IPS-18a (cell line): ENCODE results near the gene PLXNA4.

Experiments
- H3K27ac ChIP-seq: one replicate; pipeline ENCODE4 v1.5.1; 2013; ENCODE audit warnings: low read length
- H3K27me3 ChIP-seq: one replicate; pipeline ENCODE4 v1.6.1; 2013; ENCODE audit warnings: mild to moderate bottlenecking, low read length; ENCODE audit not compliant: control insufficient read depth, insufficient read depth
- H3K36me3 ChIP-seq: one replicate; pipeline ENCODE4 v1.6.1; 2013; ENCODE audit warnings: low read depth, low read length; ENCODE audit not compliant: control insufficient read depth
- H3K4me1 ChIP-seq: one replicate; pipeline ENCODE4 v1.6.1; 2013; ENCODE audit warnings: low read depth, low read length; ENCODE audit not compliant: control insufficient read depth
- H3K4me3 ChIP-seq: one replicate; pipeline ENCODE4 v1.5.1; 2013; ENCODE audit warnings: low read length
- H3K9ac ChIP-seq: one replicate; pipeline ENCODE4 v1.6.1; 2013; ENCODE audit warnings: mild to moderate bottlenecking, low read length, moderate library complexity
- H3K9me3 ChIP-seq: one replicate; pipeline ENCODE4 v1.6.1; 2013; ENCODE audit warnings: low read depth, low read length; ENCODE audit not compliant: control insufficient read depth

Gene PLXNA4

GRCh38 chr7:132402751-132403245 is 173.5 kb downstream of the PLXNA4 start:
- Histone ChIP-seq H3K27ac (no peak overlapping the region), H3K9me3 (no peaks in the 10 kb centered on the region), H3K27me3 (no peaks in the 10 kb centered on the region), H3K4me1 (peaks cover 14% of the 10 kb centered on the region), H3K9ac (no peak overlapping the region), H3K36me3 (no peaks in the 10 kb centered on the region), H3K4me3 (no peak overlapping the region)

GRCh38 chr7:132402096-132402495 is 174.2 kb downstream of the PLXNA4 start:
- H3K27ac ChIP-seq: no peak overlapping the region
- H3K27me3 ChIP-seq: no peaks in the 10 kb centered on the region
- H3K36me3 ChIP-seq: no peaks in the 10 kb centered on the region
- no peak overlapping the region for H3K4me3 ChIP-seq
- H3K9me3 ChIP-seq: no peaks in the 10 kb centered on the region
- H3K4me1 ChIP-seq: peaks cover 14% of the 10 kb centered on the region
- no peak overlapping the region for H3K9ac ChIP-seq

GRCh38 chr7:132400561-132401142 is 175.6 kb downstream of the PLXNA4 start:
- H3K9ac ChIP-seq: no peak overlapping the region
- H3K36me3 ChIP-seq: no peaks in the 10 kb centered on the region
- H3K27me3 ChIP-seq: no peaks in the 10 kb centered on the region
- no peaks in the 10 kb centered on the region for H3K9me3 ChIP-seq
- peaks cover 14% of the 10 kb centered on the region for H3K4me1 ChIP-seq
- no peak overlapping the region for H3K4me3 ChIP-seq
- no peak overlapping the region for H3K27ac ChIP-seq

DNA sequence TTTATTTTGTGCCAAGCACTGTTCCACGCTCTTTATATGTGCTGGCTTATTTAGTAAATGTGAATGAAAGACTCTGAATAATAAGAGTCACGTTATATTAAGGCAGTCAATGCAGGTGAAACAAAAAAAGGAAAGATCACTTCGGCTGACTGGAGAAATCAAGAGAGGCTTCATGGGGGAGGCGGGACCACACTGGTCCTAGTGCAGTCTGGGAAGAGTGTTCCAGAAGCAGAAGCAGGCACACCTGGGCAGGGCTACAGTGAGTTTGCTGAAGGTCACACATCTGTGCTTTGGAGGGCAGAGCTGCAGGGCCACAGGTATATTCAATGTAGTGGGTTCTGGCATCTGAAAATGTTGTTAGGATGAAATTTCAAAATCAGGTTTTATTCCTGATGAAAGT is 176.9 kb downstream of the PLXNA4 start:
- Histone ChIP-seq H3K36me3 (no peaks in the 10 kb centered on the region), H3K27me3 (no peaks in the 10 kb centered on the region), H3K27ac (no peak overlapping the region), H3K4me1 (peaks cover 14% of the 10 kb centered on the region), H3K9ac (no peak overlapping the region), H3K4me3 (no peak overlapping the region), H3K9me3 (no peaks in the 10 kb centered on the region)

- H3K4me1 ChIP-seq: peaks cover 11% of the 10 kb centered on the region
- H3K9me3 ChIP-seq: no peaks in the 10 kb centered on the region
- H3K27ac ChIP-seq: no peak overlapping the region
- H3K36me3 ChIP-seq: no peaks in the 10 kb centered on the region
- H3K9ac ChIP-seq: no peak overlapping the region
- H3K4me3 ChIP-seq: no peak overlapping the region
- H3K27me3 ChIP-seq: no peaks in the 10 kb centered on the region
Measured at GRCh38 chr7:132398253-132398925, 177.9 kb downstream of the PLXNA4 start.

DNA sequence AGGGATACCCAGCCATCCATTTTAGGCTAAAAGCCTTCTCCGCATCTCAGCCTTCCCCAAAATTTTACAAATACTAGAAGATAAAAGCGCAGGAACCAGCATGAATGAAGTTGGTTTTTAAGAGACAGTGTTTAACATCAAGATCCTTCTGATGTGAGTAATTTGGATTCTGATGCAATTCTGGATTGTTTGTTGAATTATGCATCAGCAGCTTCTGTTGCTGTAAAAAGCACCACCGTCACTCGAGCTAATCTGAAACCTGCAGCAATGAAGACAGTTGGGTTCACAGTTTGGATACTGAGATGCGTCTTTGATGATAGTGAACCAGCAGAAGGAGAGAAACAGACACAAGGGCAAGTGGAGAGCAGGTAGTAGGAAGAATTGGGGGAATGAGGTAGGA is 179.2 kb downstream of the PLXNA4 start:
- Histone ChIP-seq H3K27me3 (no peaks in the 10 kb centered on the region), H3K9ac (no peak overlapping the region), H3K4me1 (no peaks in the 10 kb centered on the region)

DNA sequence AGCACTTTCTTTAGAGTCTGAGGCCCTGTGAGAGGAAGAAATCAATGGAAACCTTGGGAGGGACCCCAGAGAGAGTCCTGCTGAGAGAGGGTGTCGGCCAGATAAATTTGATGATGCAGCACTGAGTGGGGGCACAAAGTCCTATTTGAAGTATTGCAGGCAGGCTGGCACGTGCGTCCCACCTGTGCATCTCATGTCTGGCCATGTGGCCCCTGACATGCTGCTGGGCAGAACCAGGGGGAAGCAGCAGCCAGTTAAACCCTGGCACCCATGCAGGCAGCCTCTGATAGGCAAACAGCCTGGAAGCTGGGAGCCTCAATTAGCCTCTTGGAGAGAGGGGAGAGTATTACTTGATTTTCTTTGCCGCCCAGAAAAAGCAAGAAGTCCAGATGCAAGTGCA is 180.9 kb downstream of the PLXNA4 start:
- Histone ChIP-seq H3K27me3 (no peaks in the 10 kb centered on the region), H3K9me3 (no peaks in the 10 kb centered on the region), H3K4me3 (no peak overlapping the region), H3K9ac (no peak overlapping the region), H3K36me3 (no peaks in the 10 kb centered on the region), H3K4me1 (no peaks in the 10 kb centered on the region), H3K27ac (no peak overlapping the region)

More for the DNA sequence above, 179.2 kb downstream of the PLXNA4 start:
- H3K27ac ChIP-seq: no peak overlapping the region
- H3K9me3 ChIP-seq: no peaks in the 10 kb centered on the region
- no peak overlapping the region for H3K4me3 ChIP-seq
- no peaks in the 10 kb centered on the region for H3K36me3 ChIP-seq

DNA sequence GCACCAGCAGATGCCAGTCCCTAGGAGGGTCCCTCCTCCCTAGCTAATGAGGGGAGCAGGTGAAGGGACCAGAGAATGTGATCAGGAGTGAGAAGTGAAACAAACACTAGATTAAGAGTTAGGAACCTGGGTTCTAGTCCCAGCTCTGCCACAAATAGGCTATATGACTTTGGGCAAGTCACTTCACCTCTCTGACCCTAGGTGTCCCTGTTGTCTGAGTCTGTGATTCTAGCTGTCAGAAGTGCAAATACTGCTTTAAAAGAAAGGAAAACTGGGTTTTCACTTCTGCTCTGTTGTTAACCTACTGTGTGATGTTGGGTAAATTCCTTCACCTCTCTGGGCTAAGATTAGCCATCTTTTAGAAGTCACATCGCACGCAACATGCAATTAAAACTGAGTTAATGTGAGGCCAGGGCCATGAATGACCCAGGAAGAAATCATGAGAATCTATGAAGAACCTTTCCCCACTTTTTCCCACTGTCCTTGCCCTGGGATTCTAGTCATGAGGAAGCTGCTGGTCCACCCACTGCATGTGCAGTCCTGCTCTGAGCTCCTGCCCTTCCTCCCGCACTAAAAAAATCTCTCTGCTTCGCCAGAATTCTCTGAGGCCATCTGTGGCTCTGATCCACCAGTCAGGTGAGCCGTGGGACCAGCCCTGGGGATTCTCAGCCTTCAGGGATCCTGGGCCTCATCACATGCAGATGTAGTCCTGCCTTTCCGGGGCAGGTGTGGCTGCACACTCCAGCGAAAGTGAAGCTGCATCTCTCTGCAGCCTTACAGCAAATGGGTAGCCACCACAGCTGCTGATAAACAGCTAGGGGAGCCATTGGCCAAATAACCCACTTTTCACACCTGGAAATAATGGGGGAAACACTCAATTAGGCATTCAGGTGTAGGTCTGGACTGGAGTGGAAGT is 181.7 kb downstream of the PLXNA4 start:
- H3K27me3 ChIP-seq: no peaks in the 10 kb centered on the region
- H3K36me3 ChIP-seq: no peaks in the 10 kb centered on the region
- no peak overlapping the region for H3K27ac ChIP-seq
- H3K9me3 ChIP-seq: no peaks in the 10 kb centered on the region
- H3K4me1 ChIP-seq: no peaks in the 10 kb centered on the region
- no peak overlapping the region for H3K4me3 ChIP-seq
- no peak overlapping the region for H3K9ac ChIP-seq

DNA sequence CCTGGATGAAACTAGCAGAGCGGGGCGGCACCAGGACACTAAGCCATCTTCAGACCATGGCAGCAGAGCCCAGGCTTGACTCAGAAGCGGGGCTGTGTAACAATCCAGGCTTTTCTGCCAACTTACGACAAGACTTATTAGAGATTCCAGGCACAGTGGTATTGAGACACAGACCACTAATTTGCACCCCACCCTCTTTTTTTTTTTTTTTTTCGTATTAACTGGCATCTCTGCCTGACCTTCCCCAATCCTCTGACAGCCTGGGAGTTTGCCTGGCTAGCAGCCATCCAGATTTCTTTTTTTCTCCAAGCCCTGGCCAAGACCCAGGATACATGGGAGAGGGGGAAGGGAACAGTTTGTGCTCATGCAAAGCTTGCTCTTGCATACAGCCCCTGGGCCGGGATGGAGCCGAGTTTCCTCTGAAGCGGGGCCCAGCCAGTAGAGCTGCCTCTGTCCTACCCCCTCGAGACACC is 182.4 kb downstream of the PLXNA4 start:
- H3K36me3 ChIP-seq: no peaks in the 10 kb centered on the region

DNA sequence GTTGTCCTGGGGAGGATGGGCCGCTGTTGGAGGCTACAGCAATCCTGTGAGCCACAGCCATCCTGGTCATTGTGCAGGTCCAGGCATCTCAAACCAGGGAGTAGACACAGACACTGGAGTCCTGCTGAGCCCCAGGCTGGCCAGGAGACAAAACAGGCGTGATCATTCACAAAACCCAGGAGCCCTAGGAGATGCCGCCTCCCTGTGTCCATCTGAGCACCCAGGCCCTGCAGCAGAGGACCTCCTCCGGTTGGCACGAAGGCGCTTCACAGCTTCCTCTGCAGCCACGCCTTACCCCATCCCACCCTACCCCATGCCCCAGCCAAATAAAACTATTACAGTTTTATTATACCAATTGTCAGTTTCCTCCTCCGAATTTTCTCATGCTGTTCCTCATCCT is 183.6 kb downstream of the PLXNA4 start:
- Histone ChIP-seq H3K4me1 (no peaks in the 10 kb centered on the region), H3K27ac (no peak overlapping the region), H3K36me3 (no peaks in the 10 kb centered on the region), H3K4me3 (no peak overlapping the region), H3K27me3 (no peaks in the 10 kb centered on the region), H3K9ac (no peak overlapping the region), H3K9me3 (no peaks in the 10 kb centered on the region)

More for the DNA sequence above, 182.4 kb downstream of the PLXNA4 start:
- H3K9me3 ChIP-seq: no peaks in the 10 kb centered on the region
- H3K27ac ChIP-seq: no peak overlapping the region
- no peaks in the 10 kb centered on the region for H3K27me3 ChIP-seq
- H3K4me3 ChIP-seq: no peak overlapping the region
- H3K4me1 ChIP-seq: no peaks in the 10 kb centered on the region
- no peak overlapping the region for H3K9ac ChIP-seq

DNA sequence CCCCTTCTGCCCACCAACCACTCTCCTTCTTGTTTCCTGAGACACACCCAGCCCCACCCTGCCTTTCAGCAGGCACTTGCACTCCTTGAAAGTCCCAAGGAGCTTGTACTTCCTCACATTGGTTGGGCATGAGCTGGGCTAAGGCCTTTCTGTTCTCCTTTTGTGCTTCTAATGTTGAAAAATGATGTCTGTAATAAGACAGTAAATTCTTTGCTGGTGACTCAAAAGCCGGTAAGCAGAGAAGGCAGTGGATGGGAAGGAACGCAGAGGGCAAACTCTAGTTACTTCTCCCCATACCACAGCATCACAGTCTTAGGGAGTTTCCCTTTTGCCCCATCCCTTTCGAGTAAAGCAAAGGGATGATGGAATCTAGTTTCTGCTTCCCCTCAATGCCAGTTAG is 185.6 kb downstream of the PLXNA4 start:
- Histone ChIP-seq H3K27me3 (no peaks in the 10 kb centered on the region), H3K4me3 (no peak overlapping the region), H3K9me3 (no peaks in the 10 kb centered on the region), H3K27ac (no peak overlapping the region), H3K9ac (no peak overlapping the region), H3K36me3 (no peaks in the 10 kb centered on the region), H3K4me1 (peaks cover 4% of the 10 kb centered on the region)
